SW480 (cell line): Measurements from ENCODE around the gene EFNA4.

Experiments
- DNase-seq: peaks from one replicate; pipeline ENCODE4 v3.0.0-alpha.2; 2016; ENCODE audit warnings: low spot score

The EFNA4 gene

DNA sequence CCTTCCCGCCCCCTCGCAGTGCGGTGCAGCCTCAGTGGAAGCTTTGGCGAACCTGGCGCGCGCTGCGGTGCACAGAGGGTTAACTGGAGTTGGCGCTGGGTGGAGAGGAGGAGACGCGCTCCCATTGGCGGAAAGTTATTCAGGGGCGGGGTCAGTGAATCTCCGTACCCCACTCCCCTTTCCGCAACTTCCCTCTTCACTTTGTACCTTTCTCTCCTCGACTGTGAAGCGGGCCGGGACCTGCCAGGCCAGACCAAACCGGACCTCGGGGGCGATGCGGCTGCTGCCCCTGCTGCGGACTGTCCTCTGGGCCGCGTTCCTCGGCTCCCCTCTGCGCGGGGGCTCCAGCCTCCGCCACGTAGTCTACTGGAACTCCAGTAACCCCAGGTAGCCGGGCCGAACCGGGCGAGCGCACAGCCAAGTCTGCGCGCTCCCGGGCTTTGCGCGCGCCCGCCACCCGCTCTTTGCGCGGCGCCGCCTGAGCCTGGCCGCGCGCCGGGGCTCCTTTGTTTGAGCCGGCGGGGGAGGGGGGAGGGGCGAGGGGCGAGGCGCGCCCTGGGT lies at the start of gene EFNA4:
TSS of gene EFNA4 (plus strand) at position 191 of the 561 bp plus-strand sequence. CDS start at position 275, 84 bp downstream.
- DNase-seq, result peak; percentile 91

DNA sequence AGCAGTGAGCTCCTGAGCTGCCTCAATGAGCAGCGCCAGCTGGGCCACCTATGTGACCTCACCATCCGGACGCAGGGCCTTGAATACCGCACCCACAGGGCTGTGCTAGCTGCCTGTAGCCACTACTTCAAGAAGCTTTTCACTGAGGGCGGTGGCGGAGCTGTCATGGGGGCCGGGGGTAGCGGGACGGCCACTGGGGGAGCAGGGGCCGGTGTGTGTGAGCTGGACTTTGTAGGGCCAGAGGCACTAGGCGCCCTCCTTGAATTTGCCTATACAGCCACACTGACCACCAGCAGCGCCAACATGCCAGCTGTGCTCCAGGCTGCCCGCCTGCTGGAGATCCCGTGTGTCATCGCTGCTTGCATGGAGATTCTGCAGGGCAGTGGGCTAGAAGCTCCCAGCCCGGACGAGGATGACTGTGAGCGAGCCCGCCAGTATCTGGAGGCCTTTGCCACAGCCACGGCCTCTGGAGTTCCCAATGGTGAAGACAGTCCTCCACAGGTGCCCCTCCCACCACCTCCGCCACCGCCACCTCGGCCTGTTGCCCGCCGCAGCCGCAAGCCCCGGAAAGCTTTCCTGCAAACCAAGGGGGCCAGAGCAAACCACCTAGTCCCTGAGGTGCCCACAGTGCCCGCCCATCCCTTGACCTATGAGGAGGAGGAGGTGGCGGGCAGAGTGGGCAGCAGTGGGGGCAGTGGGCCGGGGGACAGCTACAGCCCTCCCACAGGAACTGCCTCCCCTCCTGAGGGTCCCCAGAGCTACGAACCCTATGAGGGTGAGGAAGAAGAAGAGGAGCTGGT lies 48.6 kb upstream of the EFNA4 start:
- DNase-seq, result no peak

DNA sequence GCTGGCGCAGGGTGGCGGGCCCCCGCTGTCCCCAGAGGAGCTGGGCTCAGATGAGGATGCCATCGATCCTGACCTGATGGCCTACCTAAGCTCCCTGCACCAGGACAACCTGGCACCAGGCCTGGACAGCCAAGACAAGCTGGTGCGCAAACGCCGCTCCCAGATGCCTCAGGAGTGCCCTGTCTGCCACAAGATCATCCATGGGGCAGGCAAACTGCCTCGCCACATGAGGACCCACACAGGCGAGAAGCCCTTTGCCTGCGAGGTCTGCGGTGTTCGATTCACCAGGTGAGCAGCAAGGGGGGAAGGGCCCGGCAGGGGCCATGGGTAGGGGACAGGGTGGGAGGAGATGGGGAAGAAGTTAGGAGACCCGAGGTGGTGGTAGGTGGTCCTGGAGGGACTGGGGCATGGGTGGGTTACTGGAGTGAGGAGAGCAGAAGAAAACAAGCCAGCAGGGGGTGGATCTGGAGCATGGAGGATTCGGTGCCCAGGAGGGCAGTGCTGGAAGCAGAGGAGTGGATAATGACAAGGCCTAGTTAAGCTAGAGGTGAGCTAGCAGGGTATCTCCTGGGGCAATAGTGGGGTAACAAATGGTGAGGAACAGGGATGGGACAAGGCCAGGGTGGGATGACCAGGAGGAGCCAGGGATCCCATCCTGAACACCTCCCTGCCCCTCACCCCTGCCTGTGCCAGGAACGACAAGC lies 47.9 kb upstream of the EFNA4 start:
- DNase-seq, result no peak

GRCh38 chr1:155016231-155016831 lies 47.2 kb upstream of the EFNA4 start:
- DNase-seq, result no peak

- peak; percentile 92 for DNase-seq
Observed at GRCh38 chr1:155017041-155017945, 46.2 kb upstream of the EFNA4 start.

- DNase-seq, result no peak
Observed at GRCh38 chr1:155017946-155018316, 45.6 kb upstream of the EFNA4 start.

DNA sequence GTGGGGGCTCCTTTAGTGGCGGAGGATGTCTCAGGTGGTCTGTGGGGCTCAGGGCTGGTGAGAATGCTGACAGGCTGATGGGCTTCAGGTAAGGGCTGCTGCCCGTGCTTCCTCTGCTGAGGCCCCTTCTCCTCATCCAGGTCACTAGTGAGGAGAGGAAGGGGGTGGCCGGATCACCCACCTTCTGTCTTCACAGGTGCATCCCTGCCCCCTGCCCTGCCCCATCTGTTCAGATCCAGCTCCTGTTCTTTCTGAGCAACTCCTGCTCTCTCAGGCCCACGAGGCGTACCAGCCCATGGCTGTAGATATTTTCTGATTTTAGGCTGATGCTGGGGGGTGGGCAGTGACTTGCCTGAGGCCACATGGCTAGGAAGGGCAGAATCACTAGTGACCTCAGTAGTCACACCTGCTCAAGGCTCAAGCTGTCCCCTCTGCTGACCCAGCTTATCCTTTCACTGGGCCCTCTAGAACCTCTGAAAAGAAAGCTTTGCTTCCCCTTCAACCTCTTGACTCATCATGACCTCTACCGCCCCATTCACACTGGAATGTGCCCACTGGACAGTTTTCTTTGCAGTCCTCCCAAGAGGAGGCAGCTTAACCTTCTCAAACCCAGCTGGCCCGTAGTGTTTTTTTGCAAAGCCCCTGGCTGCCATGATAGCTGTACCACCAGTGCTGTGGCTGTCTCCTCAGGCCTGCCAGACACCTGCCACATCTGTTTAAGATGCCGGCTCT lies 44.8 kb upstream of the EFNA4 start:
- DNase-seq, result no peak

DNA sequence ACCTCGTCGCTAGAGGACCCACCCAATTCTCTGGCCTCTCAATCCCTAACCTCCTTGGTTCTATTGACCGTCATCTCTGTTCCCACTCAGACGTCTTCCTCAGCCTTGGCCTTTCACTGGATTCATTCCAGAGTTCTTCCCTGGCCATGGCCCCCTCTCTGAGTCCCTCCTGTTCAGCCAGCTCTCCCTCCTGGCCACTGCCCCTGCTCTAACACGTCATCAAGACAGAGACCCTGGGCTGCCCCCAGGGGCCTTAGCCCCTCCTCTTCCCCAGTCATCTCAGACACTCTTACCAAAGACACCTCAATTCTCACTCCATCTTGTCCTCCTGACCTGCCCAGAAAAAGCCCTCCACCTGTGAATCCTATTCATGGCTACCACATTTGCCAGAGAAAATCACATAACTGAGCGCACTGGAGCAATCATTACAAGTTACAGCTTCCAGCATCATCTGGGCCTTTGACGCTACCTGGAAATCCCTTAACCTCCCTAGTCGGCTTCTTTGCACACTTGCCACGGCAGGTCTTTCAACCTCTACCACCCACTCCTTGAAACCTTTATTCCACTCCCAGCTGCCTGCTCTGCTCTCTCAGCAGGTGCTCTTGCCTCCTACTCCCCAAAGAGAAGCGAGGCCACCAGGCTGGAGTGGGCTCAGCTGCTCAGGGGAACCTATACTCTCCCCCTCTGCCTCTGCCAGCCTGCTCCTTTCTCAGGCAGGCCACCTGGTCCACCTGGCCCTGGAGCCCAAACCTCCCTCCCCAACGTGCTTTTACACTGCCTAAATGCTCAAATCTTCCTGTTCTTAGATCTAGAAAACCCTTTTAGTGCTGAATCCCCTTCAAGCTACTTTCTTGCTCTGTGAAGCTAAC lies 43.9 kb upstream of the EFNA4 start:
- no peak for DNase-seq

GRCh38 chr1:155022136-155022926 lies 41.2 kb upstream of the EFNA4 start:
- DNase-seq, result peak; percentile 40

GRCh38 chr1:155022927-155023236 lies 40.7 kb upstream of the EFNA4 start:
- DNase-seq, result no peak

GRCh38 chr1:155023627-155024026 lies 39.9 kb upstream of the EFNA4 start:
- no peak for DNase-seq

DNA sequence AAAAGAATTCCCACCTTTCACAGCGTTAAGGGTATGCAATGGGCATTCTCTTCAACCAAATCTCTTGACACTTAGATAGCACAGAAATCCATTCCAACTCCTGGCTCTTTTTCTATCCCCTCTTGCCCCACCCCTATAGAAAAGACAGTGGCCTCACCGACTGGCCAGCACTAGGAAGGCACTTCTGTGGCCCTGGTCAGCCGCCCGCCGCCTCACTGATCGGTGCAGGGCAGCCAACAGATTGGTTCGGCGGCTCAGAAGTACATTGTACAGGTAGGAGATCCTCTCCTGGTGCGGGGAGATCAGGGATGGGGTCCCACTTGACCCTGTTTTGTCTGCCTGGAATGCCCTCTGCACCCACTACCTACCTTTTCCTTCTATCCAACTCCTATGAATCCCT lies 39.2 kb upstream of the EFNA4 start:
- DNase-seq, result no peak

GRCh38 chr1:155026154-155026553 lies 37.4 kb upstream of the EFNA4 start:
- DNase-seq, result no peak

GRCh38 chr1:155026588-155026987 lies 37.0 kb upstream of the EFNA4 start:
- no peak for DNase-seq

GRCh38 chr1:155029513-155030242 lies 33.9 kb upstream of the EFNA4 start:
- DNase-seq, result no peak

GRCh38 chr1:155030243-155030795 lies 33.2 kb upstream of the EFNA4 start:
- no peak for DNase-seq

GRCh38 chr1:155030899-155031298 lies 32.6 kb upstream of the EFNA4 start:
- no peak for DNase-seq

- no peak for DNase-seq
Observed at GRCh38 chr1:155032886-155033285, 30.7 kb upstream of the EFNA4 start.
